Mesenchymal stem cell (in vitro differentiated cells and primary cell): Measurements from ENCODE around the gene PHF13.

Experiments
- DNase-seq: peaks from one replicate; pipeline ENCODE4 v3.0.0-alpha.2; 2013
- H2AFZ ChIP-seq: one replicate; pipeline ENCODE4 v1.6.1; 2013; ENCODE audit warnings: low read depth, mild to moderate bottlenecking, control low read depth, inconsistent platforms, low read length, moderate library complexity
- H2AK5ac ChIP-seq: 2 replicates; pipeline ENCODE4 v1.6.1; 2013; ENCODE audit warnings: low read length, moderate library complexity, mild to moderate bottlenecking, inconsistent platforms; ENCODE audit not compliant: severe bottlenecking
- H2BK120ac ChIP-seq: one replicate; pipeline ENCODE4 v1.6.1; 2013; ENCODE audit warnings: low read depth, mild to moderate bottlenecking, inconsistent platforms, low read length, moderate library complexity
- H2BK12ac ChIP-seq, 2 experiments: one replicate each; pipeline ENCODE4 v1.6.1; 2013; ENCODE audit warnings: inconsistent platforms in 2 of 2, low read length in 2 of 2, mild to moderate bottlenecking in 2 of 2, moderate library complexity in 2 of 2, control low read depth in 1 of 2
- H2BK15ac ChIP-seq: one replicate; pipeline ENCODE4 v1.6.1; 2013; ENCODE audit warnings: mild to moderate bottlenecking, low read depth, inconsistent platforms; ENCODE audit not compliant: poor library complexity, severe bottlenecking
- H2BK5ac ChIP-seq: 2 replicates; pipeline ENCODE4 v1.6.1; 2013; ENCODE audit warnings: low read depth, mild to moderate bottlenecking, low read length, control low read depth, inconsistent platforms; ENCODE audit not compliant: poor library complexity, severe bottlenecking
- H3K14ac ChIP-seq, 2 experiments: one replicate each; pipeline ENCODE4 v1.6.1; 2013; ENCODE audit warnings: inconsistent platforms in 2 of 2, low read length in 2 of 2, control low read depth in 1 of 2, mild to moderate bottlenecking in 1 of 2, moderate library complexity in 1 of 2
- H3K18ac ChIP-seq, 2 experiments: one replicate each; pipeline ENCODE4 v1.6.1; 2013; ENCODE audit warnings: inconsistent platforms in 2 of 2, low read length in 2 of 2, control low read depth in 1 of 2, low read depth in 1 of 2, mild to moderate bottlenecking in 1 of 2
- H3K23ac ChIP-seq, 2 experiments: one replicate each; pipeline ENCODE4 v1.6.1; 2013; ENCODE audit warnings: inconsistent platforms in 2 of 2, low read length in 2 of 2, mild to moderate bottlenecking in 2 of 2, moderate library complexity in 2 of 2, control low read depth in 1 of 2
- H3K27ac ChIP-seq: 2 replicates; pipeline ENCODE4 v1.5.1; 2013; ENCODE audit warnings: mild to moderate bottlenecking, moderate library complexity, low read length, control low read depth, inconsistent platforms; ENCODE audit not compliant: poor library complexity, severe bottlenecking
- H3K27me3 ChIP-seq, 2 experiments: 2 replicates each; pipeline versions ENCODE4 v1.6.1 to v1.7.0; 2013; ENCODE audit warnings: low read length in 2 of 2, mild to moderate bottlenecking in 2 of 2, moderate library complexity in 2 of 2, control low read depth in 1 of 2, inconsistent platforms in 1 of 2; ENCODE audit not compliant: control insufficient read depth in 1 of 2, insufficient read depth in 1 of 2
- H3K36me3 ChIP-seq, 2 experiments: 2 replicates each; pipeline versions ENCODE4 v1.6.1 to v1.7.0; 2013; ENCODE audit warnings: low read length in 2 of 2, control low read depth in 1 of 2, inconsistent platforms in 1 of 2, low read depth in 1 of 2, mild to moderate bottlenecking in 1 of 2; ENCODE audit not compliant: insufficient read depth in 2 of 2, control insufficient read depth in 1 of 2
- H3K4ac ChIP-seq, 2 experiments: one replicate each; pipeline ENCODE4 v1.6.1; 2013; ENCODE audit warnings: inconsistent platforms in 2 of 2, low read length in 2 of 2, mild to moderate bottlenecking in 2 of 2, moderate library complexity in 2 of 2, control low read depth in 1 of 2, low read depth in 1 of 2
- H3K4me1 ChIP-seq: 2 replicates; pipeline ENCODE4 v1.6.1; 2013; ENCODE audit warnings: low read depth, low read length, control low read depth; ENCODE audit not compliant: control insufficient read depth, insufficient read depth
- H3K4me2 ChIP-seq: 2 replicates; pipeline ENCODE4 v1.6.1; 2013; ENCODE audit warnings: low read length, mild to moderate bottlenecking, inconsistent platforms; ENCODE audit not compliant: poor library complexity, severe bottlenecking
- H3K4me3 ChIP-seq, 2 experiments: 2 replicates each; pipeline versions ENCODE4 v1.5.1 to v1.7.0; 2013; ENCODE audit warnings: low read length in 2 of 2, mild to moderate bottlenecking in 2 of 2, control low read depth in 1 of 2, low read depth in 1 of 2; ENCODE audit not compliant: insufficient read depth in 1 of 2
- H3K79me1 ChIP-seq: replicated peaks from 2 replicates; pipeline ENCODE4 v1.6.1; 2013; ENCODE audit warnings: mild to moderate bottlenecking, control low read depth, low read length, inconsistent platforms; ENCODE audit not compliant: poor library complexity, severe bottlenecking
- H3K9ac ChIP-seq: 2 replicates; pipeline ENCODE4 v1.7.0; 2013; ENCODE audit warnings: mild to moderate bottlenecking, low read length, moderate library complexity
- H3K9me3 ChIP-seq: 2 replicates; pipeline ENCODE4 v1.7.0; 2013; ENCODE audit warnings: mild to moderate bottlenecking, low read length; ENCODE audit not compliant: control insufficient read depth
- H4K8ac ChIP-seq: one replicate; pipeline ENCODE4 v1.6.1; 2013; ENCODE audit warnings: inconsistent platforms, mild to moderate bottlenecking, low read length, moderate library complexity
- H4K91ac ChIP-seq: one replicate; pipeline ENCODE4 v1.6.1; 2013; ENCODE audit warnings: mild to moderate bottlenecking, low read length, inconsistent platforms
- WGBS: methylation state at CpG from one replicate; pipeline ENCODE4 v1.1.7; 2013; ENCODE audit warnings: mixed read lengths; 5-methylcytosine and 5-hydroxymethylcytosine counted together

PHF13 gene

DNA sequence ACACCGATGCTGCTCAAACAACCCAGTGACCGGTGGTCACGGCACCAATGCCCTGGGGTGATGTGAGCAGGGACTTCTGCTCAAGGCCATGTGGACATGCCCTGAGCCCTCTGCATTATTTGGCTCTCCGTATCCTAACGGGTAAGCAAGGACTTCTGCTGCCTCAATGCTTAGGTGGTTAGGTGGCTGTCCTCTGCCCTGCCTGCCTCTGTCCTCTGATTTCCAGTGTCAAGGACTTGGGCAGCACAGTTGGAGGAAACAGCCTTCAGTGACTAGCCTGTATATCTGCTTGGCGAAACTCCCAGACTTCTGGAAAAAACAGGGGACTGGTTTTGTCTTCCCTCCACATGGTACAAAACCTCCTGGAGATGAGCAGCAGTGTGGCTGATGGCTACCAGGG, 53.6 kb downstream of the PHF13 start:
- H3K79me1 ChIP-seq = peaks cover 39% of the 10 kb centered on the region
- peaks cover 30 to 56% of the 10 kb centered on the region in 2 experiments for H3K36me3 ChIP-seq
- H3K4me1 ChIP-seq = no peaks in the 10 kb centered on the region
- H2BK5ac ChIP-seq = no peak overlapping the region
- H4K8ac ChIP-seq = no peak overlapping the region
- no peaks in the 10 kb centered on the region for H3K27me3 ChIP-seq
- no peak overlapping the region for H3K14ac ChIP-seq
- WGBS = over 99% methylated on average over 6 of the region's 6 CpGs
- H2BK12ac ChIP-seq = no peak overlapping the region
- no peak overlapping the region for H3K4me2 ChIP-seq
- H3K4ac ChIP-seq = no peak overlapping the region
- no peak overlapping the region for H2BK15ac ChIP-seq
- H3K23ac ChIP-seq = no peak overlapping the region
- H3K18ac ChIP-seq = no peak overlapping the region
- H3K9ac ChIP-seq = no peak overlapping the region
- no peak overlapping the region for H4K91ac ChIP-seq
- no peak for DNase-seq
- no peak overlapping the region for H2AFZ ChIP-seq
- H2AK5ac ChIP-seq = no peak overlapping the region
- no peak overlapping the region for H3K27ac ChIP-seq
- no peak overlapping the region for H3K4me3 ChIP-seq
- no peaks in the 10 kb centered on the region for H3K9me3 ChIP-seq
- H2BK120ac ChIP-seq = no peak overlapping the region

- H3K23ac ChIP-seq = no peak overlapping the region
- no peak overlapping the region for H2AFZ ChIP-seq
- H3K27me3 ChIP-seq = no peaks in the 10 kb centered on the region
- H3K4me1 ChIP-seq = no peaks in the 10 kb centered on the region
- no peak overlapping the region for H3K14ac ChIP-seq
- H3K4me2 ChIP-seq = no peak overlapping the region
- H3K79me1 ChIP-seq = peaks cover 41% of the 10 kb centered on the region
- no peak overlapping the region for H3K18ac ChIP-seq
- no peak overlapping the region for H3K9ac ChIP-seq
- no peak overlapping the region for H2BK15ac ChIP-seq
- peaks cover 35 to 48% of the 10 kb centered on the region in 2 experiments for H3K36me3 ChIP-seq
- H3K9me3 ChIP-seq = no peaks in the 10 kb centered on the region
- H3K4ac ChIP-seq = no peak overlapping the region
- H3K27ac ChIP-seq = no peak overlapping the region
- no peak overlapping the region for H2BK12ac ChIP-seq
- H4K8ac ChIP-seq = no peak overlapping the region
- DNase-seq = no peak
- H2AK5ac ChIP-seq = no peak overlapping the region
- no peak overlapping the region for H4K91ac ChIP-seq
- no peak overlapping the region for H3K4me3 ChIP-seq
- WGBS = over 99% methylated on average over 8 of the region's 9 CpGs
- no peak overlapping the region for H2BK5ac ChIP-seq
- no peak overlapping the region for H2BK120ac ChIP-seq
These were observed 55.0 kb downstream of the PHF13 start for GRCh38 chr1:6668503-6668902.

DNA sequence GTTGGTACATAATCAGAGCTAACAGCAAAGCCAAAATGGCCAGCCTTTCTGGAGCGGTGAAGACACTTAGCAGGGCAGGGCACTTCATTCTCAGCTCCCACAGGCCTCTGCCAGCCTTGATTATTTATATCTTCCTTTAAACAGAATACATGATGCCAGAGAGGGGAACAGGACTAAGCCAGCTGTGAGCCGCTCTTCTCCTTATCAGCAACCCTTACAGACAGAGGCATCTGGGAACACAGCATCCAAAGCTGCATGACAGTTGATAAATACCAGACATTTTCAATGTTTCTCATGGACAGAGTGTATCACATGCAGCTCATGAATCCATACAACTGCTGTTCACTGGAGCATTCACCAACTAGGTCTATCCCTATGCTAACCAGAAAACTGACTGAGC, 59.0 kb downstream of the PHF13 start:
- no peak overlapping the region for H2BK120ac ChIP-seq
- H2AFZ ChIP-seq = no peak overlapping the region
- H3K18ac ChIP-seq = no peak overlapping the region
- WGBS = 51% methylated on average over 2 of the region's 2 CpGs
- H2BK12ac ChIP-seq = no peak overlapping the region
- no peak overlapping the region for H2BK15ac ChIP-seq
- H3K14ac ChIP-seq = no peak overlapping the region
- H3K23ac ChIP-seq = no peak overlapping the region
- peaks cover 22% of the 10 kb centered on the region for H3K79me1 ChIP-seq
- DNase-seq = peak; percentile 84
- H3K4me2 ChIP-seq = no peak overlapping the region
- H3K36me3 ChIP-seq = peaks cover 15 to 49% of the 10 kb centered on the region in 2 experiments
- no peak overlapping the region for H3K4ac ChIP-seq
- H3K4me1 ChIP-seq = peaks cover 9% of the 10 kb centered on the region
- no peaks in the 10 kb centered on the region for H3K27me3 ChIP-seq
- H4K8ac ChIP-seq = no peak overlapping the region
- H2AK5ac ChIP-seq = no peak overlapping the region
- H4K91ac ChIP-seq = no peak overlapping the region
- no peak overlapping the region for H2BK5ac ChIP-seq
- H3K27ac ChIP-seq = no peak overlapping the region
- no peak overlapping the region for H3K9ac ChIP-seq
- H3K9me3 ChIP-seq = no peaks in the 10 kb centered on the region
- no peak overlapping the region for H3K4me3 ChIP-seq
